Astrocyte (in vitro differentiated cells and primary cell): ENCODE results near the gene NECAP2. TPM values are rescaled to one million over a fixed set of nuclear protein-coding genes. Genes with fewer than 3 reads are reported as not detected.

ENCODE experiments used
- DNase-seq: peaks from one replicate; pipeline ENCODE4 v3.0.0-alpha.2; 2010; ENCODE audit warnings: low read depth
- FAIRE-seq: peaks from 2 replicates; lab custom pipeline; 2011; peaks lifted over from hg19 to GRCh38; lab: Jason Lieb, UNC
- H2AFZ ChIP-seq: 2 replicates; pipeline ENCODE4 v1.6.0; 2012; ENCODE audit warnings: low read depth, low read length, inconsistent platforms
- H3K27ac ChIP-seq: 2 replicates; pipeline ENCODE4 v1.5.1; 2011; ENCODE audit warnings: low read depth, low read length, inconsistent platforms
- H3K27me3 ChIP-seq: 2 replicates; pipeline ENCODE4 v1.6.0; 2011; ENCODE audit warnings: low read length, inconsistent platforms; ENCODE audit not compliant: insufficient read depth
- H3K36me3 ChIP-seq: 2 replicates; pipeline ENCODE4 v1.5.1; 2011; ENCODE audit warnings: low read length, inconsistent platforms; ENCODE audit not compliant: insufficient read depth
- H3K4me1 ChIP-seq: 2 replicates; pipeline ENCODE4 v1.5.1; 2011; ENCODE audit warnings: low read length, inconsistent platforms; ENCODE audit not compliant: insufficient read depth
- H3K4me2 ChIP-seq: 2 replicates; pipeline ENCODE4 v1.6.0; 2012; ENCODE audit warnings: low read length, inconsistent platforms
- H3K4me3 ChIP-seq: 2 replicates; pipeline ENCODE4 v1.5.1; 2011; ENCODE audit warnings: low read depth, mild to moderate bottlenecking, low read length, inconsistent platforms; ENCODE audit not compliant: insufficient read depth
- H3K79me2 ChIP-seq: 2 replicates; pipeline ENCODE4 v1.6.0; 2012; ENCODE audit warnings: mild to moderate bottlenecking, low read length, inconsistent platforms; ENCODE audit not compliant: insufficient read depth
- H3K9ac ChIP-seq: 2 replicates; pipeline ENCODE4 v1.6.0; 2012; ENCODE audit warnings: mild to moderate bottlenecking, low read length, inconsistent platforms
- H3K9me3 ChIP-seq: 2 replicates; pipeline ENCODE4 v1.5.1; 2012; ENCODE audit warnings: low read depth, mild to moderate bottlenecking, low read length, inconsistent platforms; ENCODE audit not compliant: insufficient read depth
- H4K20me1 ChIP-seq: 2 replicates; pipeline ENCODE4 v1.6.0; 2012; ENCODE audit warnings: low read length, inconsistent platforms; ENCODE audit not compliant: insufficient read depth
- H3K27ac Mint-ChIP-seq: one replicate; pipeline ENCODE4 v1.8.0; 2021; ENCODE audit warnings: mild to moderate bottlenecking, mixed read lengths; ENCODE audit not compliant: unreplicated experiment
- H3K27me3 Mint-ChIP-seq: one replicate; pipeline ENCODE4 v1.8.0; 2021; ENCODE audit warnings: low read depth, mixed read lengths; ENCODE audit not compliant: unreplicated experiment
- H3K36me3 Mint-ChIP-seq: one replicate; pipeline ENCODE4 v1.8.0; 2021; ENCODE audit warnings: low read depth, mixed read lengths; ENCODE audit not compliant: unreplicated experiment
- H3K4me1 Mint-ChIP-seq: one replicate; pipeline ENCODE4 v1.8.0; 2021; ENCODE audit warnings: low read depth, mixed read lengths; ENCODE audit not compliant: unreplicated experiment
- H3K4me3 Mint-ChIP-seq: one replicate; pipeline ENCODE4 v1.8.0; 2021; ENCODE audit warnings: mild to moderate bottlenecking, moderate library complexity, mixed read lengths; ENCODE audit not compliant: unreplicated experiment
- H3K9me3 Mint-ChIP-seq: one replicate; pipeline ENCODE4 v1.8.0; 2021; ENCODE audit warnings: mild to moderate bottlenecking, mixed read lengths; ENCODE audit not compliant: unreplicated experiment
- EZH2 ChIP-seq: IDR thresholded peaks from 2 replicates; pipeline ENCODE4 v1.6.1; 2012; ENCODE audit warnings: mild to moderate bottlenecking, low read length, inconsistent platforms; ENCODE audit not compliant: insufficient read depth
- total RNA-seq: library from RNA; stranded (reverse); gene quantifications from 2 replicates; pipeline ENCODE4 v1.2.1, GENCODE V29; 2021
- TF ChIP-seq, protein P1 (sequence below): IDR thresholded peaks from 2 replicates; pipeline ENCODE4 v1.5.1; 2011; ENCODE audit warnings: low read depth, mild to moderate bottlenecking, inconsistent platforms, low read length, moderate library complexity; ENCODE audit not compliant: insufficient read depth

The NECAP2 gene
- total RNA-seq, 1 donor from 2014 or later: 80.9 TPM

GRCh38 chr1:16413191-16413590 lies 27.3 kb upstream of the NECAP2 start:
- H3K4me3 ChIP-seq: no peak overlapping the region
- no peaks in the 10 kb centered on the region for H3K79me2 ChIP-seq
- H4K20me1 ChIP-seq: no peaks in the 10 kb centered on the region
- FAIRE-seq: no peak
- no peak overlapping the region for H2AFZ ChIP-seq
- H3K9ac ChIP-seq: no peak overlapping the region
- Mint-ChIP-seq H3K27ac (no peak overlapping the region), H3K4me3 (no peak overlapping the region), H3K27me3 (peaks cover 27% of the 10 kb centered on the region), H3K9me3 (peaks cover 3% of the 10 kb centered on the region), H3K36me3 (peaks cover 2% of the 10 kb centered on the region), H3K4me1 (no peaks in the 10 kb centered on the region)
- peaks cover 2% of the 10 kb centered on the region for H3K27me3 ChIP-seq
- H3K9me3 ChIP-seq: no peaks in the 10 kb centered on the region
- no peaks in the 10 kb centered on the region for H3K36me3 ChIP-seq
- no peak for DNase-seq
- H3K4me2 ChIP-seq: no peak overlapping the region
- no peak overlapping the region for H3K27ac ChIP-seq
- H3K4me1 ChIP-seq: no peaks in the 10 kb centered on the region
- TF ChIP-seq, protein P1, sequence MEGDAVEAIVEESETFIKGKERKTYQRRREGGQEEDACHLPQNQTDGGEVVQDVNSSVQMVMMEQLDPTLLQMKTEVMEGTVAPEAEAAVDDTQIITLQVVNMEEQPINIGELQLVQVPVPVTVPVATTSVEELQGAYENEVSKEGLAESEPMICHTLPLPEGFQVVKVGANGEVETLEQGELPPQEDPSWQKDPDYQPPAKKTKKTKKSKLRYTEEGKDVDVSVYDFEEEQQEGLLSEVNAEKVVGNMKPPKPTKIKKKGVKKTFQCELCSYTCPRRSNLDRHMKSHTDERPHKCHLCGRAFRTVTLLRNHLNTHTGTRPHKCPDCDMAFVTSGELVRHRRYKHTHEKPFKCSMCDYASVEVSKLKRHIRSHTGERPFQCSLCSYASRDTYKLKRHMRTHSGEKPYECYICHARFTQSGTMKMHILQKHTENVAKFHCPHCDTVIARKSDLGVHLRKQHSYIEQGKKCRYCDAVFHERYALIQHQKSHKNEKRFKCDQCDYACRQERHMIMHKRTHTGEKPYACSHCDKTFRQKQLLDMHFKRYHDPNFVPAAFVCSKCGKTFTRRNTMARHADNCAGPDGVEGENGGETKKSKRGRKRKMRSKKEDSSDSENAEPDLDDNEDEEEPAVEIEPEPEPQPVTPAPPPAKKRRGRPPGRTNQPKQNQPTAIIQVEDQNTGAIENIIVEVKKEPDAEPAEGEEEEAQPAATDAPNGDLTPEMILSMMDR: no peak
- no peak for TF ChIP-seq EZH2

- peaks cover 27% of the 10 kb centered on the region for H3K27me3 Mint-ChIP-seq
- FAIRE-seq (no peak), DNase-seq (no peak)
- Histone ChIP-seq H3K79me2 (no peaks in the 10 kb centered on the region), H3K4me3 (no peak overlapping the region), H3K27ac (no peak overlapping the region), H4K20me1 (no peaks in the 10 kb centered on the region), H2AFZ (no peak overlapping the region), H3K4me1 (no peaks in the 10 kb centered on the region), H3K27me3 (peaks cover 9% of the 10 kb centered on the region), H3K36me3 (no peaks in the 10 kb centered on the region), H3K9me3 (no peaks in the 10 kb centered on the region), H3K4me2 (no peak overlapping the region), H3K9ac (no peak overlapping the region)
- H3K9me3 Mint-ChIP-seq: peaks cover 2% of the 10 kb centered on the region
- TF ChIP-seq, protein P1: no peak
- TF ChIP-seq EZH2: no peak
- no peaks in the 10 kb centered on the region for H3K4me1 Mint-ChIP-seq
- no peak overlapping the region for H3K27ac Mint-ChIP-seq
- H3K36me3 Mint-ChIP-seq: no peaks in the 10 kb centered on the region
- no peak overlapping the region for H3K4me3 Mint-ChIP-seq
These were observed 21.6 kb upstream of the NECAP2 start for GRCh38 chr1:16418823-16419425.

GRCh38 chr1:16420424-16421118 lies 20.0 kb upstream of the NECAP2 start:
- no peak overlapping the region for H3K27ac ChIP-seq
- peaks cover 9% of the 10 kb centered on the region for H3K27me3 ChIP-seq
- H3K4me1 ChIP-seq: no peaks in the 10 kb centered on the region
- Mint-ChIP-seq H3K9me3 (peaks cover 2% of the 10 kb centered on the region), H3K27ac (no peak overlapping the region), H3K36me3 (no peaks in the 10 kb centered on the region), H3K27me3 (peaks cover 27% of the 10 kb centered on the region), H3K4me1 (no peaks in the 10 kb centered on the region), H3K4me3 (no peak overlapping the region)
- no peak overlapping the region for H3K9ac ChIP-seq
- no peaks in the 10 kb centered on the region for H4K20me1 ChIP-seq
- no peak overlapping the region for H2AFZ ChIP-seq
- no peak overlapping the region for H3K4me2 ChIP-seq
- H3K79me2 ChIP-seq: no peaks in the 10 kb centered on the region
- TF ChIP-seq, protein P1: no peak
- no peak for TF ChIP-seq EZH2
- no peak overlapping the region for H3K4me3 ChIP-seq
- no peaks in the 10 kb centered on the region for H3K9me3 ChIP-seq
- DNase-seq (no peak), FAIRE-seq (no peak)
- H3K36me3 ChIP-seq: no peaks in the 10 kb centered on the region
